ENCODE results near the gene MROH2A.

Gene MROH2A

DNA sequence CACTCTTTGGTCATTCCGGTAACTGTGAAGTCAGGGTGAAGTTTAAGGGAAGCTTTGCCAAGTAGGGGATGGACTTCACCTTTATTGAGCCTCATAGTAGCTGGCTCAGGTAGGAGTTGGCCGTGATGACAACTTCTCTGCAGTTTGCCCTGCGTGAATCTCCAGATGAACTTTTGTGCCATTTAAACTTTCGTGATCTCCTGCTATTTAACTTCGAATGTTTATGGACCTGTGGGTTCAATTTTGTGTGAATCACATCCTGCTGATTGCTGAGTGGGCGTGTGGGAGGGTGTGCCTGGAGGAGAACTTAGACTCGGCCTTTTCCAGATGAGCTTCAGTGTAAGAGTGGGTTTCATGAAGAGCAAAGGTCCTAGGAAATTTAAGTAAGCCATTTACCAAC, 13.9 kb upstream of the MROH2A start:
- Histone ChIP-seq H3K27me3 (ENCODE audit: control insufficient read depth in 1 of 2, insufficient read depth in 2 of 2, low read length in 2 of 2) (no peaks in the 10 kb centered on the region), H3K36me3 (ENCODE audit: control insufficient read depth in 1 of 2, insufficient read depth in 2 of 2, low read length in 2 of 2) (peaks cover 9 to 12% of the 10 kb centered on the region in 2 donors), H3K4me1 (ENCODE audit: control insufficient read depth in 1 of 2, insufficient read depth in 2 of 2, low read length in 2 of 2) (peaks cover 25 to 32% of the 10 kb centered on the region in 2 donors), H3K27ac (ENCODE audit: low read depth, low read length) (peak overlapping the region; percentile 49), H3K9me3 (ENCODE audit: control insufficient read depth in 1 of 2, low read length in 2 of 2) (no peaks in the 10 kb centered on the region), H3K9ac (ENCODE audit: low read depth in 1 of 2, low read length in 2 of 2) (peak overlapping the region in 1 of 2 donors; percentile 28), H3K4me3 (ENCODE audit: low read depth in 1 of 2, low read length in 2 of 2) (peak overlapping the region; percentile 28 to 48)

- Histone ChIP-seq H3K4me1 (ENCODE audit: control insufficient read depth in 1 of 2, insufficient read depth in 2 of 2, low read length in 2 of 2) (peaks cover 21 to 28% of the 10 kb centered on the region in 2 donors), H3K4me3 (ENCODE audit: low read depth in 1 of 2, low read length in 2 of 2) (peak overlapping the region; percentile 19 to 24), H3K36me3 (ENCODE audit: control insufficient read depth in 1 of 2, insufficient read depth in 2 of 2, low read length in 2 of 2) (peaks cover 11 to 15% of the 10 kb centered on the region in 2 donors), H3K27me3 (ENCODE audit: control insufficient read depth in 1 of 2, insufficient read depth in 2 of 2, low read length in 2 of 2) (no peaks in the 10 kb centered on the region), H3K27ac (ENCODE audit: low read depth, low read length) (peak overlapping the region; percentile 49), H3K9ac (ENCODE audit: low read depth in 1 of 2, low read length in 2 of 2) (peak overlapping the region in 1 of 2 donors; percentile 40), H3K9me3 (ENCODE audit: control insufficient read depth in 1 of 2, low read length in 2 of 2) (no peaks in the 10 kb centered on the region)
Observed at GRCh38 chr2:233764761-233765160, 13.4 kb upstream of the MROH2A start.

DNA sequence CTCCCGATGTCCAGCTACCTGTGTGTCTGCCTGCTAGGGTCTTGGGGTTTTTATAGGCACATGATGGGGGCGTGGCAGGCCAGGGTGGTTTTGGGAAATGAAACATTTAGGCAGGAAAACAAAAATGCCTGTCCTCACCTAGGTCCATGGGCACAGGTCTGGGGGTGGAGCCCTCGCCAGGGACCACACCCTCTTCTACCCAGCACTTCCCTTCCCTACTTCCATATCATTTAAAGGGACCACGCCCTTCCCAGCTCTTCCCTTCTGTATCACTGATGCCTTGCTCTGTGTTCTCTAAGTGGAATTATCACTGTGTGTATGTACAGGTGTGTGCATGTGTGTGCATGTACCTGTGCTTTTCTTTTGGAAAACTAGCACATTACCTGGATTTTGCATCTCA, 11.7 kb upstream of the MROH2A start:
- H3K9ac ChIP-seq (ENCODE audit: low read depth in 1 of 2, low read length in 2 of 2), result no peak overlapping the region
- no peaks in the 10 kb centered on the region for H3K9me3 ChIP-seq (ENCODE audit: control insufficient read depth in 1 of 2, low read length in 2 of 2)
- no peaks in the 10 kb centered on the region for H3K27me3 ChIP-seq (ENCODE audit: control insufficient read depth in 1 of 2, insufficient read depth in 2 of 2, low read length in 2 of 2)
- H3K27ac ChIP-seq (ENCODE audit: low read depth, low read length), result no peak overlapping the region
- H3K4me3 ChIP-seq (ENCODE audit: low read depth in 1 of 2, low read length in 2 of 2), result no peak overlapping the region
- peaks cover 11 to 15% of the 10 kb centered on the region in 2 donors for H3K36me3 ChIP-seq (ENCODE audit: control insufficient read depth in 1 of 2, insufficient read depth in 2 of 2, low read length in 2 of 2)
- peaks cover 11 to 14% of the 10 kb centered on the region in 2 donors for H3K4me1 ChIP-seq (ENCODE audit: control insufficient read depth in 1 of 2, insufficient read depth in 2 of 2, low read length in 2 of 2)

GRCh38 chr2:233768076-233768475, 10.1 kb upstream of the MROH2A start:
- Histone ChIP-seq H3K9me3 (ENCODE audit: control insufficient read depth in 1 of 2, low read length in 2 of 2) (no peaks in the 10 kb centered on the region), H3K4me3 (ENCODE audit: low read depth in 1 of 2, low read length in 2 of 2) (no peak overlapping the region), H3K9ac (ENCODE audit: low read depth in 1 of 2, low read length in 2 of 2) (no peak overlapping the region), H3K27me3 (ENCODE audit: control insufficient read depth in 1 of 2, insufficient read depth in 2 of 2, low read length in 2 of 2) (no peaks in the 10 kb centered on the region), H3K36me3 (ENCODE audit: control insufficient read depth in 1 of 2, insufficient read depth in 2 of 2, low read length in 2 of 2) (peaks cover 15 to 20% of the 10 kb centered on the region in 2 donors), H3K4me1 (ENCODE audit: control insufficient read depth in 1 of 2, insufficient read depth in 2 of 2, low read length in 2 of 2) (peaks cover 11 to 14% of the 10 kb centered on the region in 2 donors), H3K27ac (ENCODE audit: low read depth, low read length) (no peak overlapping the region)

DNA sequence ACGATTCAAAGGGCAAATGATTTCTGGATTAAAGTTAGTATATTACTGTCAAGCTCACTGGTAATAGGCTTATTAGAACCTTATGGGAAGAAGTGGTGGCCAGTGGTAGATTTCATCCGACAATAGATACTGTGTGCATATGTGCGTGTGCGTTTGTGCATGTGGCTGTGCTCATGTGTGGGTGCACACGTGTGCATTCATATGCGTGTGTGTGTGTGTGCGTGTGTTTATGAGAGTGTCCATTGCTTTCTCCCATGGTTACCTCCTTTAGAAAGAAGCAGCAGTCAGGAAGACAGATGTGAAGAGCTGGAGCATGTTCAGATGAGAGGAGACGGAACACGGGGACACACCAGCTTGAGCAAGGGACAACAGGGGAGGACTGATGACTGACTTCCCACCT, 8.9 kb upstream of the MROH2A start:
- Histone ChIP-seq H3K36me3 (ENCODE audit: control insufficient read depth in 1 of 2, insufficient read depth in 2 of 2, low read length in 2 of 2) (peaks cover 15 to 20% of the 10 kb centered on the region in 2 donors), H3K4me3 (ENCODE audit: low read depth in 1 of 2, low read length in 2 of 2) (no peak overlapping the region), H3K27me3 (ENCODE audit: control insufficient read depth in 1 of 2, insufficient read depth in 2 of 2, low read length in 2 of 2) (no peaks in the 10 kb centered on the region), H3K9me3 (ENCODE audit: control insufficient read depth in 1 of 2, low read length in 2 of 2) (no peaks in the 10 kb centered on the region), H3K4me1 (ENCODE audit: control insufficient read depth in 1 of 2, insufficient read depth in 2 of 2, low read length in 2 of 2) (peaks cover 6 to 11% of the 10 kb centered on the region in 2 donors), H3K9ac (ENCODE audit: low read depth in 1 of 2, low read length in 2 of 2) (no peak overlapping the region), H3K27ac (ENCODE audit: low read depth, low read length) (no peak overlapping the region)

DNA sequence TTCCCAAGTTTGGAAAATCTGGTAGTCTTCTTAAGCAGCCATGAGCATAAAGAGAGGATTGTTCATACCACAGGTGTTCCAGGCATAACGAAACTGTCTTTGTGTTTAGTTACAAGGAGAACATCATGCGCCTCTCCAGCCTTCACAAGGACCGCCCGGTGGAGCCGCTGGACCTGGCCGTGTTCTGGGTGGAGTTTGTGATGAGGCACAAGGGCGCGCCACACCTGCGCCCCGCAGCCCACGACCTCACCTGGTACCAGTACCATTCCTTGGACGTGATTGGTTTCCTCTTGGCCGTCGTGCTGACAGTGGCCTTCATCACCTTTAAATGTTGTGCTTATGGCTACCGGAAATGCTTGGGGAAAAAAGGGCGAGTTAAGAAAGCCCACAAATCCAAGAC, 6.0 kb upstream of the MROH2A start:
- Histone ChIP-seq H3K36me3 (ENCODE audit: control insufficient read depth in 1 of 2, insufficient read depth in 2 of 2, low read length in 2 of 2) (peaks cover 15 to 20% of the 10 kb centered on the region in 2 donors), H3K9me3 (ENCODE audit: control insufficient read depth in 1 of 2, low read length in 2 of 2) (peaks cover 4 to 7% of the 10 kb centered on the region in 2 donors), H3K4me1 (ENCODE audit: control insufficient read depth in 1 of 2, insufficient read depth in 2 of 2, low read length in 2 of 2) (no peaks in the 10 kb centered on the region), H3K27me3 (ENCODE audit: control insufficient read depth in 1 of 2, insufficient read depth in 2 of 2, low read length in 2 of 2) (no peaks in the 10 kb centered on the region), H3K27ac (ENCODE audit: low read depth, low read length) (no peak overlapping the region), H3K4me3 (ENCODE audit: low read depth in 1 of 2, low read length in 2 of 2) (no peak overlapping the region), H3K9ac (ENCODE audit: low read depth in 1 of 2, low read length in 2 of 2) (no peak overlapping the region)

DNA sequence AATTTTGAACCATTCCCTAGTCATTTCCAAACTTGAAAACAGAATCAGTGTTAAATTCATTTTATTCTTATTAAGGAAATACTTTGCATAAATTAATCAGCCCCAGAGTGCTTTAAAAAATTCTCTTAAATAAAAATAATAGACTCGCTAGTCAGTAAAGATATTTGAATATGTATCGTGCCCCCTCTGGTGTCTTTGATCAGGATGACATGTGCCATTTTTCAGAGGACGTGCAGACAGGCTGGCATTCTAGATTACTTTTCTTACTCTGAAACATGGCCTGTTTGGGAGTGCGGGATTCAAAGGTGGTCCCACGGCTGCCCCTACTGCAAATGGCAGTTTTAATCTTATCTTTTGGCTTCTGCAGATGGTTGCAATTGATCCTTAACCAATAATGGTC, 5.5 kb upstream of the MROH2A start:
- Histone ChIP-seq H3K27ac (ENCODE audit: low read depth, low read length) (no peak overlapping the region), H3K4me1 (ENCODE audit: control insufficient read depth in 1 of 2, insufficient read depth in 2 of 2, low read length in 2 of 2) (no peaks in the 10 kb centered on the region), H3K36me3 (ENCODE audit: control insufficient read depth in 1 of 2, insufficient read depth in 2 of 2, low read length in 2 of 2) (peaks cover 15 to 19% of the 10 kb centered on the region in 2 donors), H3K27me3 (ENCODE audit: control insufficient read depth in 1 of 2, insufficient read depth in 2 of 2, low read length in 2 of 2) (no peaks in the 10 kb centered on the region), H3K4me3 (ENCODE audit: low read depth in 1 of 2, low read length in 2 of 2) (no peak overlapping the region), H3K9ac (ENCODE audit: low read depth in 1 of 2, low read length in 2 of 2) (no peak overlapping the region), H3K9me3 (ENCODE audit: control insufficient read depth in 1 of 2, low read length in 2 of 2) (peaks cover 6 to 7% of the 10 kb centered on the region in 2 donors)

GRCh38 chr2:233773854-233774253, 4.3 kb upstream of the MROH2A start:
- Histone ChIP-seq H3K9ac (ENCODE audit: low read depth in 1 of 2, low read length in 2 of 2) (no peak overlapping the region), H3K36me3 (ENCODE audit: control insufficient read depth in 1 of 2, insufficient read depth in 2 of 2, low read length in 2 of 2) (peaks cover 8 to 12% of the 10 kb centered on the region in 2 donors), H3K4me3 (ENCODE audit: low read depth in 1 of 2, low read length in 2 of 2) (no peak overlapping the region), H3K9me3 (ENCODE audit: control insufficient read depth in 1 of 2, low read length in 2 of 2) (peaks cover 6 to 7% of the 10 kb centered on the region in 2 donors), H3K27me3 (ENCODE audit: control insufficient read depth in 1 of 2, insufficient read depth in 2 of 2, low read length in 2 of 2) (no peaks in the 10 kb centered on the region), H3K27ac (ENCODE audit: low read depth, low read length) (no peak overlapping the region), H3K4me1 (ENCODE audit: control insufficient read depth in 1 of 2, insufficient read depth in 2 of 2, low read length in 2 of 2) (no peaks in the 10 kb centered on the region)

GRCh38 chr2:233775414-233775813, 2.7 kb upstream of the MROH2A start:
- H3K4me1 ChIP-seq (ENCODE audit: control insufficient read depth in 1 of 2, insufficient read depth in 2 of 2, low read length in 2 of 2), result no peaks in the 10 kb centered on the region
- no peak overlapping the region for H3K4me3 ChIP-seq (ENCODE audit: low read depth in 1 of 2, low read length in 2 of 2)
- H3K36me3 ChIP-seq (ENCODE audit: control insufficient read depth in 1 of 2, insufficient read depth in 2 of 2, low read length in 2 of 2), result peaks cover 4 to 5% of the 10 kb centered on the region in 2 donors
- no peak overlapping the region for H3K27ac ChIP-seq (ENCODE audit: low read depth, low read length)
- peaks cover 6 to 7% of the 10 kb centered on the region in 2 donors for H3K9me3 ChIP-seq (ENCODE audit: control insufficient read depth in 1 of 2, low read length in 2 of 2)
- no peaks in the 10 kb centered on the region for H3K27me3 ChIP-seq (ENCODE audit: control insufficient read depth in 1 of 2, insufficient read depth in 2 of 2, low read length in 2 of 2)
- no peak overlapping the region for H3K9ac ChIP-seq (ENCODE audit: low read depth in 1 of 2, low read length in 2 of 2)

- Histone ChIP-seq H3K27me3 (ENCODE audit: control insufficient read depth in 1 of 2, insufficient read depth in 2 of 2, low read length in 2 of 2) (no peaks in the 10 kb centered on the region), H3K4me1 (ENCODE audit: control insufficient read depth in 1 of 2, insufficient read depth in 2 of 2, low read length in 2 of 2) (no peaks in the 10 kb centered on the region), H3K27ac (ENCODE audit: low read depth, low read length) (no peak overlapping the region), H3K4me3 (ENCODE audit: low read depth in 1 of 2, low read length in 2 of 2) (no peak overlapping the region), H3K9me3 (ENCODE audit: control insufficient read depth in 1 of 2, low read length in 2 of 2) (peaks cover 6 to 7% of the 10 kb centered on the region in 2 donors), H3K9ac (ENCODE audit: low read depth in 1 of 2, low read length in 2 of 2) (no peak overlapping the region), H3K36me3 (ENCODE audit: control insufficient read depth in 1 of 2, insufficient read depth in 2 of 2, low read length in 2 of 2) (no peaks in the 10 kb centered on the region)
Observed at GRCh38 chr2:233779722-233780121, 1.6 kb downstream of the MROH2A start.

DNA sequence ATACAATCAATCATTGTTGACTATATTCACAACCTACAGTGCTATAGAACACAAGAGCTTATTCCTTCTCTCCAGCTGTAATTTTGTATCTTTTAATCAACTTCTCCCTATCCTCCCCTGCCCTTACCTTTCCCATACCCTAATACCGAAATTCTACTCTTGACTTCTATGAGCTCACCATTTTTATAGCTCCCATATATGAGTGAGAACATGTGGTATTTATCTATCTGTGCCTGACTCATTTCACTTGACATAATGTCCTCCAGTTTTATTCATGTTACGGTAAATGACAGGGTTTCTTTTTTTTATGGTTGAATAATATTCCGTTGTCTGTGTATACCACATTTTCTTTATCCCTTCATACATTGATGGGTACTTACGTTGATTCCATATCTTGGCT, 2.6 kb downstream of the MROH2A start:
- Histone ChIP-seq H3K9ac (ENCODE audit: low read depth in 1 of 2, low read length in 2 of 2) (no peak overlapping the region), H3K9me3 (ENCODE audit: control insufficient read depth in 1 of 2, low read length in 2 of 2) (peaks cover 6% of the 10 kb centered on the region in 2 donors), H3K27me3 (ENCODE audit: control insufficient read depth in 1 of 2, insufficient read depth in 2 of 2, low read length in 2 of 2) (no peaks in the 10 kb centered on the region), H3K4me1 (ENCODE audit: control insufficient read depth in 1 of 2, insufficient read depth in 2 of 2, low read length in 2 of 2) (no peaks in the 10 kb centered on the region), H3K27ac (ENCODE audit: low read depth, low read length) (no peak overlapping the region), H3K4me3 (ENCODE audit: low read depth in 1 of 2, low read length in 2 of 2) (no peak overlapping the region), H3K36me3 (ENCODE audit: control insufficient read depth in 1 of 2, insufficient read depth in 2 of 2, low read length in 2 of 2) (no peaks in the 10 kb centered on the region)
